HK-2 (cell line): ENCODE data around the gene VWA8.
"Not testable (repeated sequence)": the region's sequence is repeated elsewhere in the genome, so short reads cannot be mapped to it uniquely, and the experiment has no call there.

Experiments used
- DNase-seq: peaks from one replicate; pipeline ENCODE4 v3.0.0-alpha.2; 2018; ENCODE audit not compliant: unreplicated experiment

Gene VWA8

DNA sequence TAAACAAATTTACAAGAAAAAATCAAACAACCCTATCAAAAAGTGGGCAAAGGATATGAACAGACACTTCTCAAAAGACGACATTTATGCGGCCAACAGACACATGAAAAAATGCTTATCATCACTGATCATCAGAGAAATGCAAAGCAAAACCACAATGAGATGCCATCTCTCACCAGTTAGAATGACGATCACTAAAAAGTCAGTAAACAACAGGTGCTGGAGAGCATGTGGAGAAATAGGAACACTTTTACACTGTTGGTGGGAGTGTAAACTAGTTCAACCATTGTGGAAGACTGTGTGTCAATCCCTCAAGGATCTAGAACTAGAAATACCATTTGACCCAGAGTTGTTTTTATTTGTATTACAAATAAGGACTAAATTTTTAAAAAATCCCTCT, 215.4 kb downstream of the VWA8 start:
- not testable (repeated sequence) for DNase-seq

GRCh38 chr13:41742917-41743552, 217.9 kb downstream of the VWA8 start:
- DNase-seq, result no peak

DNA sequence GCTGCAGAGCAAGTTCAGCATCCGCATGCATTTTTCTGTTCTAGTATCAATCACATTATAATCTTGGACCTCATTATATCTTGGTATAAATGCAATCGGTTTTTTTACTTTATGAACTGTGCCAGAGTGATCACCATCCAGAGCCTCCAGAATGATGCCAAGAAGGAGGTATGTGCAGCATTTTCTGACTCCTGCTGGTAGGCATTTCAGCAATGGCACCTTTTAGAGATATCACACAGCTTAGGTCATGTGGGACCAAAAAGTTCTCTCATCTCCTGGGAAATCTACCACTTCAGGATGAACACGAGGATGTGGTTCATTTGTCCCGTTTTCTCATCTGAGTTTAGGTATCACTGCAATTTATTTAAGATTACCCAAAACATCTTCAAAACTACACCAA, 220.4 kb downstream of the VWA8 start:
- no peak for DNase-seq

- no peak for DNase-seq
Observed at GRCh38 chr13:41722684-41723535, 238.0 kb downstream of the VWA8 start.

- no peak for DNase-seq
Observed at GRCh38 chr13:41720839-41721561, 239.9 kb downstream of the VWA8 start.

DNA sequence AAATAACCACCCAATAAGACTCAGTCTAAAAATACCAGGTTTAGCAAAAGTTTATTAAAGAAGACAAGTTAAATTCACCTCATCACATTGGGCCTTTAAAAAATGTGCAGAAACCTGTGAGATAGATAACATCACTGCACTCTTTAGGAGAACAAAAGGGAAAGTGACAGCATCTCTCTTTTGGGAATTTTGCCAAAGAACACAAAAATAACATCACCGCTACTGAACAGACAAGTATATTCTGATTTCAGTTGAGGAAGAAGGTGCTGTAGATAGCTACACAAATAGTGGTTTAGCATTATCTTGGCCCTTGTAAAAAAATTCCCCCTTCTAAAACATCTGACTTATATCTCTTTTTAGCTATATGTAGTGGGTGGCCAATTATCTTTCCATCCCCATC, 244.7 kb downstream of the VWA8 start:
- DNase-seq, result no peak

DNA sequence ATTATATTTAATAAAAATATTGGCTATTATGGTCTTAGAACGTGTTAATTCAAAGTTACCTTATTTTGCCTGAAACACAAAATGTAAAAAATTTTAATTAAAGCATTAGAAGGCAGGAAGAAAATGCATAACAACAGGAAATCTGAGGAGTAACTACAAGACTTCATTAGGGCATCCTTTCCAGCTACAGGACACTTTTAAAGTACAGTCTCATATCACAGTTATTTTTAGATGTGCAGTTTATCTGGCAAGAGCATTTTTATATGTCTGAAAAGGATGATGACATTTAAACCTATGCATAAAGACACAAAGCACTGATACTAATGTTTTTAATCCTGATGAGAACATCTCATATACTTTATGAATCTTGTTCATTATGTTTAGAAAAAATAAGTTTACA, 247.5 kb downstream of the VWA8 start:
- DNase-seq, result no peak

- DNase-seq, result no peak
Observed at GRCh38 chr13:41710771-41711170, 250.1 kb downstream of the VWA8 start.

DNA sequence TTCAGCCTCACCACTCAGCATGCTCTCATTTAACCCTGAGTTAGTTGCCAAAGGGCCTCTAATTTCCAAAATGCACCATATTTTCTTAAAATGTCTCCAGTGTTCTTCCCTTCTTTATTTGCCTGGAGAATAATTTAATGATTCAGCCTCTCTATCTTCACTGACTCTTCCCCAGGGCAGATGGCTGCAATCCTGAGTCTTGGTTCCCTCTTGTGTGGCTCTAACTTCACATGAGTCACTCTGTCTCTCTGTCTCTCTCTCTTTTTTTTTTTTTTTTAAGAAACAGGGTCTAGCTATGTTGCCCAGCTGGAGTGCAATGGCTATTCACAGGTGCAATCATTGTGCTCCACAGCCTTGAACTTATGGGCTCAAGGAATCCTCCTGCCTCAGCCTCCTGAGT, 251.4 kb downstream of the VWA8 start:
- DNase-seq, result no peak

DNA sequence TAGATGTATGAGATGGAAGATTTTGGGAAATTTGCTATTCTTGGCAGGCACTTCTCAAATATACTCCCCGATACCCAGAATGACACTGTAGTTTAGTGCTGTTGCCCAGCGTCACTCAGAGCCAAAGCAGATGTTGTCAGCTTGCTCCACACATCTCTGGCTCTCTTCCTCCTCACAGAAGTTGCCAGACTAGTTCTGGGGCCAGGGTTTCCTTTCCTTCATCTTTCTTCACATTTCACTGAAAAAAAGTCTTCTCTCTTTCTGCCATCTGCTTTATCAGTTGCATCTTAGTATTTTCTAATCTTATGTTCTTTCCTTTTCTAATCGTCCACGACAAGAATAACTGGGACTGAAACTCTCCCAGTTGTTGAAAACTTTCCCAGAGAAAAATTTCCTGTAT, 252.2 kb downstream of the VWA8 start:
- DNase-seq, result no peak

DNA sequence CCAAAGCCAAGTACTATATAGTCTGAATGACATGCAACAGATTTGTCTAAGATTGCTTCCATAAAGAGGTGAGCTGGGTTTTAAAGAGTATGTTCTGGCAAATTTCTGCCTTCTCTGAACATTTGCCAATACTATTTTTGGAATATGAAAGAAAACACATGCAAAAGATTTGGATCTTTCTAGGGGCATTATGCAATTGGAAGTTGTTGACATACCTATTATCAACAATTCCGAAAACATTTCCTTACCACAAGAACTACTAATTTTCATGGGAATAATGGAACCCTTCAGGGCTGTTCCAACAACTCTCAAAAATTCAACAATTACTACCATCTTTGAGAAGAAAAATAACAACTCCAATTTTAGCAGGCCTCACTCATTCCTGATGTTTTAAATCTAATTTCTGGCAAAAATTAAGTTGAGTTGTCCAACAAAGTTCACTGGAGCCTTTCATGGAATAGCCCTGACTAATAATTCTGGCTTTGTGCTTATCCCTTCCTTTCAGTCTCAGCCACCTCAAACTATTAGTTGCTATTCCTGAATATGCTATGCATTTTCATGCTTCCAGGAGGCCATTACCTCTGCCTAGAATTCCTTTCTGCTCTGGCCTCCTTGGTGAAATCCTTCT, 253.6 kb downstream of the VWA8 start:
- DNase-seq, result no peak

DNA sequence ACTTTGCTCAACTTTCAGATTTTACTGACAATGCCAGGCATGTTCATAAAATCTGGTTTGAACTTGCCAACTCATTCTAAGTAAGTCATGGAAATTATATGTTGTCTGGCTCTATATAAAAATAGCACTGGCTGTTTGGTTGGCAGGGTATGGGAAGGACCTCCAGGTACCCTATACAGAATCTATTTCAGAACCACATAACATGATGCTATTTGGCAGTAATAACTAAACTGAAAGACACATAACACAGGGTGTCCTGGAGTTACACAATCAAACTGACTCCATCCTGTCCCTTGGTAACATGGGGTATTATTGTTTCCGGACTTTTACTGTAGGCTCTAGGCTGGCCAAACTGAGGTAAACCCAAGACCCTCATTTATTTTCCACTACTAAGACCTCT, 254.8 kb downstream of the VWA8 start:
- no peak for DNase-seq

DNA sequence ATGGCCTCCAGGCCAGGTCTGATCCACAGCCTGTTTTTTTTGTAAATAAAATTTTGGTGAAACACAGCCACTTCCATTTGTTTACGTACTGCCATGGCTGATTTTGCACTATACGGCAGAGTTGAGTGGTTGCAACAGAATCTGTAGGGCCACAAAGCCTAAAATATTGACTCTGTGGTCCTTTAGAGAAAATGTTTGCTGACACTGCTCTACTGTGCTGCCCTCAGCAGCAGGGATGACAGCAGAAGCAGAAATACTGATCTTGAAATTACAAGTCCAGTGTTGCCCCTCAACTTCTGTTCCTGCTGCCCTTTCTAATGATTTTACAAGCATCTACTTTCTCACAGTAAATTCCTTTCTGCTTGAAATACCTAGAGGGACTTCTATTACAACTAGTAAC, 258.4 kb downstream of the VWA8 start:
- no peak for DNase-seq

DNA sequence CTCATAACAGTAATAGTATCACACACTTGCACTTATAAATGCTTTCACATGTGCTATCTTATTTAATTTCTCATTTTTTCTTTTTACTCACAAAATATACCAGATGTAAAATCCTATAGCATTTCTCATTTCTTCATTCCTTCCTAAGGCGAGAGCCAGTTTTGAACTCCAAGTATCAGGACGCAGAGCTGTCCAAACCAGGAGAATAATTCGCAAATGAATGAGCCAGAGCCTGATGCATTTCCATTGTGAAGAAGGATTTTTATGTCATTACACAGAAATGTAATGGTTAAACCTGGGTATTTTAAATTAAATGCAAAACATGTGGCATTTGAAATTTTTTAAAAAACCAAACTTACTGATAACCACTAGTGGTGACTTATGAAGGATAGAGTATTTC, 259.2 kb downstream of the VWA8 start:
- no peak for DNase-seq

DNA sequence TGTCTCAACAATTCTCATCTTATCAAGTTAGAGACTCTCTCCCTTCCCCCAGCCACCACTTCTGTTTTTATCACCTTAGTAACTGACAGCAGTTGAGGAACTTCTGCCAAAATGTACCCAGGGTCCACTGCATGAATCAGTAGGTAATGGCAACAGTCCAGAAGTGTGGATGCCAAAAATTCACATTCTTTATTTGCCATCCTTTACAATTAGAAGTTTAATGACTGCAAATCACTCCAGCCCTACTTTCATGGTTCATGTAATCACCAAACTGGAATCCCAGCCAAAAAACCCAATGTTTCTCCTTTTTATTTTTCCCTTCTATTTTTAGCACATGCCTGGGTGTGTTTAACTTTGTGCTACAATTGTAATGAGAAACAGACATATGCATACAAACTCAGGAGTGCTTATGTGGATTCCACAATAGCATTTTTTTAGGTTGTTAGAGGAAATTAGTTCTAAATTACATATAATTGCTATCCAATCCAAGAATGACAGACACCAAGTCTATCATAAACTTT, 260.1 kb downstream of the VWA8 start:
- no peak for DNase-seq

DNA sequence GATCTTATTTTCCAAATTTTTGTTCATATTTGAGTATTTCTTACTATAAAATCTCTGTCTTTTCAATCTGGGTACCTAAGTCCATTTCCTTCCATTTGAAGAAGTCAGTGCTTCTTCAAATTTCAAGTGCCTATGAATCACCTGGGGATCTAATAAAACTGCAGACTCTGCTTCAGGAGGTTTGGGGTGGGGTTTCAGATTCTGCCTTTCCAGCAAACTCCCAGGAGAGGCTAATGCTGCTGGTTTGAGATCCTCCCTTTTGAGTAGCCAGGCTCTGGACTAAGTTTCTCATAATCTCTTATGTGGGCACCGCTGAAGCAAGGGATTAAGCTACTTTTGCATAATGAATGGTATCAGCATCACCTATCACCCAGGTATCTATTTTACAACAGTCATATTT, 261.1 kb downstream of the VWA8 start:
- no peak for DNase-seq

DNA sequence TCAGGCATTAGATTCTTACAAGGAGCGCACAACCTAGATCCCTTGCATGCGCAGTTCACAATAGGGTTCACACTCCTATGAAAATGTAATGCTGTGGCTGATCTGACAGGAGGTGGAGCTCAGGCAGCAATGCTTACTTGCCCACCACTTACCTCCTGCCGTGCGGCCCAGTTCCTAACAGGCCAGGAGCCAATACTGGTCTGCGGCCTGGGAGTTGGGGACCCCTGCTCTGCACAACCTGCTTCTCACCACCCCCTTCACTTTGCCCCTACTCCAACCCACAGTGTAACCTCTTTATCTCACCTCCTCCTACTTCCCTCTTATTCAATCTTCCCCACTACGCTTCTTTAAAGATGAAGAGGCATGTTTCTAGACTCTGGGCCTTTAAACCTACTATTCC, 263.3 kb downstream of the VWA8 start:
- DNase-seq, result no peak

- no peak for DNase-seq
Observed at GRCh38 chr13:41696163-41697003, 264.5 kb downstream of the VWA8 start.

DNA sequence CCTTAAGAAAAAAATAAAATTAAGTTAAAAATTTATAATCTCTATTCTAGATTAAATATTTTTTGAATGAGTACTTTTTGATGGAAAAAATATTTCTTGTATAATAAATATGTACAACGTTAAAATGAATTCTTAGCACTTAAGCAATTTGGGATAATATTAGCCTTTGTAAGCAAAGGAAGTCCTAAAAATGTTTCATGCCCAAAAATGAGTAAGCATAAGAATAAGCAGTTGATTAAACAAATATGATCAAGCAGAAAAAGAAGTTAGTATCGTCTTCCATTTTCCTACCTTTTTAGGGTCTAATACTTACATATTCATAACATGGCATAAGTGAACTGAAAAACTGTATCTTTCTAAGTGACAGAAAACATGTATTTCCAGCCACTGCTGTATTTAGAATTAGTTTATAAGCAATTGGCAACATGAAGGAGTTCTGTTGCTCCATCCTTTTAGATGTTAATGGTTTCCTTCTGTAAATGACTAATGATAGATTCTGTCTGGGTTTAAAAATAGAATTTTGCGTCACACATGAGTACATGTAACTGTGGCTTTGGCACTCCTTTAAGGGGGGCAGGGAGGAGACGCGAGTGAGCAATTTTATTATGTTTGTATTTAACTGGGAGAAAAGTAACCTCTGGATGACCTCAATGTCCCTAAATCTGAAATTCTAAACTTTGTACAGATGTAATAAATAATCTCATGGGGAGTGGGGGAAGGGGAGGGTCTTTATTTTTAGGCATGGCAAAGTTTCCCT, 266.2 kb downstream of the VWA8 start:
- peak; percentile 11 for DNase-seq

GRCh38 chr13:41693434-41693833, 267.5 kb downstream of the VWA8 start:
- no peak for DNase-seq
